ENCODE measurements around the gene MYO9A. TPM values are rescaled to one million over a fixed set of nuclear protein-coding genes. Genes with fewer than 3 reads are reported as not detected.

MYO9A gene
- total RNA-seq, 2 donors from 2014 or later: 12.9 to 27.8 TPM

GRCh38 chr15:71781965-71782265, 336.0 kb downstream of the MYO9A start:
- H3K27me3 ChIP-seq: no peaks in the 10 kb centered on the region
- DNase-seq: no peak
- intact Hi-C loops (cut with DNase I): no loop called here

GRCh38 chr15:71781179-71781964, 336.6 kb downstream of the MYO9A start:
- TF ChIP-seq CTCF (IDR thresholded peaks at IDR 0.05) (no peak), POLR2A (IDR thresholded peaks at IDR 0.05) (no peak)
- H3K27me3 ChIP-seq: no peaks in the 10 kb centered on the region

More at GRCh38 chr15:71781965-71782265, 336.0 kb downstream of the MYO9A start:
- Histone ChIP-seq H3K4me1 (peaks cover 10% of the 10 kb centered on the region), H3K27ac (no peak overlapping the region), H3K36me3 (replicated peaks in 1 of 2; ENCODE audit: insufficient read depth in 1 of 2, low read depth in 2 of 2) (no peaks in the 10 kb centered on the region), H3K4me3 (no peak overlapping the region), H3K9me3 (no peaks in the 10 kb centered on the region)
- 66 to 67% methylated on average over 8 of the region's 8 CpGs for WGBS, 2 donors
- TF ChIP-seq POLR2A (IDR thresholded peaks at IDR 0.05): no peak
- TF ChIP-seq CTCF (IDR thresholded peaks at IDR 0.05): no peak
- no peak for ATAC-seq

GRCh38 chr15:71780115-71780976, 337.6 kb downstream of the MYO9A start:
- Histone ChIP-seq H3K4me3 (no peak overlapping the region), H3K27ac (peak overlapping the region in 2 of 4 donors; percentile 1 to 14), H3K9me3 (no peaks in the 10 kb centered on the region), H3K27me3 (no peaks in the 10 kb centered on the region), H3K36me3 (replicated peaks in 1 of 2; ENCODE audit: insufficient read depth in 1 of 2, low read depth in 2 of 2) (no peaks in the 10 kb centered on the region), H3K4me1 (peaks cover 10% of the 10 kb centered on the region)
- DNase-seq (peak in 3 of 4 donors; percentile 38 to 53 (median 47)), ATAC-seq (peak; percentile 56)
- TF ChIP-seq CTCF (IDR thresholded peaks at IDR 0.05) (peak; percentile 50 to 84 (median 65)), POLR2A (IDR thresholded peaks at IDR 0.05) (no peak)
- intact Hi-C loops (cut with DNase I): no loop called here
- 10 to 11% methylated on average over 13 of the region's 13 CpGs for WGBS, 2 donors

More at GRCh38 chr15:71781179-71781964, 336.6 kb downstream of the MYO9A start:
- H3K4me3 ChIP-seq: no peak overlapping the region
- H3K27ac ChIP-seq: no peak overlapping the region
- no peak for DNase-seq
- ATAC-seq: no peak
- intact Hi-C loops (cut with DNase I): no loop called here
- no peaks in the 10 kb centered on the region for H3K9me3 ChIP-seq
- 52% methylated on average over 9 of the region's 9 CpGs for WGBS, 2 donors
- H3K4me1 ChIP-seq: peaks cover 10% of the 10 kb centered on the region
- H3K36me3 ChIP-seq (replicated peaks in 1 of 2; ENCODE audit: insufficient read depth in 1 of 2, low read depth in 2 of 2): no peaks in the 10 kb centered on the region

GRCh38 chr15:71779073-71779797, 338.7 kb downstream of the MYO9A start:
- peaks cover 10% of the 10 kb centered on the region for H3K4me1 ChIP-seq
- intact Hi-C loops (cut with DNase I): no loop called here
- no peaks in the 10 kb centered on the region for H3K9me3 ChIP-seq
- ATAC-seq (no peak), DNase-seq (no peak)
- 77 to 90% methylated on average over 6 of the region's 6 CpGs for WGBS, 2 donors
- no peaks in the 10 kb centered on the region for H3K36me3 ChIP-seq (replicated peaks in 1 of 2; ENCODE audit: insufficient read depth in 1 of 2, low read depth in 2 of 2)
- H3K27me3 ChIP-seq: no peaks in the 10 kb centered on the region
- H3K27ac ChIP-seq: no peak overlapping the region
- TF ChIP-seq CTCF (IDR thresholded peaks at IDR 0.05): no peak
- TF ChIP-seq POLR2A (IDR thresholded peaks at IDR 0.05): no peak
- no peak overlapping the region for H3K4me3 ChIP-seq

Data from body of pancreas (tissue), 4 donors.